ENCODE data around the gene NR5A1. TPM values are rescaled to one million over a fixed set of nuclear protein-coding genes. Genes with fewer than 3 reads are reported as not detected.

Gene NR5A1
- total and polyA plus RNA-seq, 2 of the 13 experiments (the other 11 are each of a cell fraction or from before 2014, with no cell fraction given) = 28.9 to 44.7 TPM

GRCh38 chr9:124506931-124507879, at the start of gene NR5A1 (continued):
- TF ChIP-seq THAP11 (CRISPR knock-in tag; IDR thresholded peaks at IDR 0.05) = peak; percentile 61; the same call in 1 of the 2 replicates
- peak; percentile 57; the same call in 1 of the 2 replicates for TF ChIP-seq ZNF280B (CRISPR knock-in tag; IDR thresholded peaks at IDR 0.05; ENCODE audit: borderline replicate concordance)
- 0 out of 2 replicates have a peak, but pooled peaks have one; percentile 43 for TF ChIP-seq HES4 (CRISPR knock-in tag; IDR thresholded peaks at IDR 0.05; ENCODE audit: borderline replicate concordance)
- peak; percentile 81; the same call in 1 of the 2 replicates for TF ChIP-seq REL (CRISPR knock-in tag; conservative IDR thresholded peaks at IDR 0.05)
- 0 out of 2 replicates have a peak, but pooled peaks have one; percentile 32 for TF ChIP-seq LRRFIP1 (CRISPR knock-in tag; conservative IDR thresholded peaks at IDR 0.05)
- TF ChIP-seq SALL2 (CRISPR knock-in tag; IDR thresholded peaks at IDR 0.05) = peak; percentile 49; the same call in 1 of the 2 replicates
- 0 out of 2 replicates have a peak, but pooled peaks have one; percentile 25 for TF ChIP-seq SMAD1 (CRISPR knock-in tag; IDR thresholded peaks at IDR 0.05; ENCODE audit: borderline replicate concordance, low read depth)
- peak; percentile 22 for TF ChIP-seq HNRNPLL (IDR thresholded peaks at IDR 0.05; ENCODE audit: low read depth, low read length, poor library complexity, severe bottlenecking)
- peak; percentile 78; the same call in 1 of the 2 replicates for TF ChIP-seq ZNF414 (CRISPR knock-in tag; IDR thresholded peaks at IDR 0.05)
- peak; percentile 52; the same call in 1 of the 2 replicates for TF ChIP-seq RXRB (CRISPR knock-in tag; IDR thresholded peaks at IDR 0.05; ENCODE audit: borderline replicate concordance)
- TF ChIP-seq ZNF614 (CRISPR knock-in tag; IDR thresholded peaks at IDR 0.05; ENCODE audit: borderline replicate concordance) = peak; percentile 68; the same call in 1 of the 2 replicates
- peak; percentile 65 for TF ChIP-seq ZNF362 (CRISPR knock-in tag; IDR thresholded peaks at IDR 0.05; ENCODE audit: borderline replicate concordance)
- TF ChIP-seq ZNF17 (CRISPR knock-in tag; IDR thresholded peaks at IDR 0.05) = no peak
- TF ChIP-seq ZC3H13 (CRISPR knock-in tag; IDR thresholded peaks at IDR 0.05) = peak; percentile 74
